ENCODE results near the gene TRMT10B.

DNA sequence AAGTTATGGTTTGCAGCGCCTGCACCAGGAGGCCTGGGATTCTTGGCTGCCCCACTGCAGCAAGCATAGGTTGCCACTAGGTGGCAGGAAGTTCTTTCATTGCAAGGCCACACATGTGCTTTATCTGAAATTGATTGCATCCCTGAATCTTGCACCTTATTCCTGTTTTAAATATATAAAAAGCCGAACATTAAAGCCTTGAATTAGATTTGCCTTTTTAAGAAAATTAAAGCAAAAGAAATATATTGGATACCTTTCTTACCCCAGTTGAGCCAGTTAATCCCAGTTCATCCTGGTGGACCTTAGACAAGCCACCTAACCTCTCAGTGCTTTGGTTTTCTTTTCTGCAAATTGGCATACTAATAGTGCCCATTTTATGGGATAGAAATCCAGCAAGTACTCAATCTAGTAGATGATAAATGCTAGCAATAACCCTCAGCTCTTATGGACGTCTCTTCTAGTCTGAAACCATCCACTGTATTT is 6.3 kb upstream of the TRMT10B start:
- TF ChIP-seq, protein P1, sequence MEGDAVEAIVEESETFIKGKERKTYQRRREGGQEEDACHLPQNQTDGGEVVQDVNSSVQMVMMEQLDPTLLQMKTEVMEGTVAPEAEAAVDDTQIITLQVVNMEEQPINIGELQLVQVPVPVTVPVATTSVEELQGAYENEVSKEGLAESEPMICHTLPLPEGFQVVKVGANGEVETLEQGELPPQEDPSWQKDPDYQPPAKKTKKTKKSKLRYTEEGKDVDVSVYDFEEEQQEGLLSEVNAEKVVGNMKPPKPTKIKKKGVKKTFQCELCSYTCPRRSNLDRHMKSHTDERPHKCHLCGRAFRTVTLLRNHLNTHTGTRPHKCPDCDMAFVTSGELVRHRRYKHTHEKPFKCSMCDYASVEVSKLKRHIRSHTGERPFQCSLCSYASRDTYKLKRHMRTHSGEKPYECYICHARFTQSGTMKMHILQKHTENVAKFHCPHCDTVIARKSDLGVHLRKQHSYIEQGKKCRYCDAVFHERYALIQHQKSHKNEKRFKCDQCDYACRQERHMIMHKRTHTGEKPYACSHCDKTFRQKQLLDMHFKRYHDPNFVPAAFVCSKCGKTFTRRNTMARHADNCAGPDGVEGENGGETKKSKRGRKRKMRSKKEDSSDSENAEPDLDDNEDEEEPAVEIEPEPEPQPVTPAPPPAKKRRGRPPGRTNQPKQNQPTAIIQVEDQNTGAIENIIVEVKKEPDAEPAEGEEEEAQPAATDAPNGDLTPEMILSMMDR (conservative IDR thresholded peaks at IDR 0.05; ENCODE audit: low read length): peak; percentile 99
- no peak for TF ChIP-seq EZH2phosphoT487 (IDR thresholded peaks at IDR 0.05; ENCODE audit: borderline replicate concordance, low read depth, low read length)

All from OCI-LY7 (cell line).